DOHH2 (cell line): Measurements from ENCODE around the gene ST6GALNAC5.
A peak's percentile ranks its signal among the peaks of the same experiment; 100 is the strongest.

Experiments
- H3F3A ChIP-seq: fragments of 200-600 bp; sonication (generic), shearing (Covaris generic); 2 replicates; pipeline ENCODE4 v1.6.0; 2016; ENCODE audit warnings: antibody characterized with exemption, mild to moderate bottlenecking; ENCODE audit not compliant: control insufficient read depth, insufficient read depth
- H3K27ac ChIP-seq: fragments of 200-600 bp; sonication (generic); 2 replicates; pipeline ENCODE4 v1.5.1; 2014; ENCODE audit warnings: low read depth, mild to moderate bottlenecking, low read length, moderate library complexity
- H3K27me3 ChIP-seq: fragments of 200-600 bp; sonication (generic); 2 replicates; pipeline ENCODE4 v1.6.1; 2014; ENCODE audit warnings: mild to moderate bottlenecking, low read length, mixed read lengths; ENCODE audit not compliant: control insufficient read depth
- H3K36me3 ChIP-seq: fragments of 200-600 bp; sonication (generic); 2 replicates; pipeline ENCODE4 v1.6.1; 2014; ENCODE audit warnings: mild to moderate bottlenecking, low read length, moderate library complexity, mixed read lengths; ENCODE audit not compliant: control insufficient read depth
- H3K4me1 ChIP-seq: fragments of 200-600 bp; sonication (generic); 2 replicates; pipeline ENCODE4 v1.6.1; 2014; ENCODE audit warnings: mild to moderate bottlenecking, low read length, mixed read lengths; ENCODE audit not compliant: control insufficient read depth
- H3K4me2 ChIP-seq: fragments of 200-600 bp; sonication (generic); 2 replicates; pipeline ENCODE4 v1.6.0; 2014; ENCODE audit warnings: mild to moderate bottlenecking, low read length, moderate library complexity
- H3K4me3 ChIP-seq: fragments of 200-600 bp; sonication (generic); 2 replicates; pipeline ENCODE4 v1.5.1; 2014; ENCODE audit warnings: mild to moderate bottlenecking, low read length, mixed read lengths
- H3K79me2 ChIP-seq: fragments of 200-600 bp; sonication (generic); 2 replicates; pipeline ENCODE4 v1.6.1; 2014; ENCODE audit warnings: mild to moderate bottlenecking, low read length, mixed read lengths; ENCODE audit not compliant: control insufficient read depth
- H3K9me2 ChIP-seq: fragments of 200-600 bp; sonication (generic); replicated peaks from 2 replicates; pipeline ENCODE4 v1.6.1; 2014; ENCODE audit warnings: mild to moderate bottlenecking, low read length, mixed read lengths; ENCODE audit not compliant: control insufficient read depth
- H3K9me3 ChIP-seq: fragments of 200-600 bp; sonication (generic); 2 replicates; pipeline ENCODE4 v1.6.1; 2014; ENCODE audit warnings: antibody characterized with exemption, low read length, mixed read lengths; ENCODE audit not compliant: control insufficient read depth, insufficient read depth
- H4K20me1 ChIP-seq: fragments of 200-600 bp; sonication (generic); 2 replicates; pipeline ENCODE4 v1.6.0; 2014; ENCODE audit warnings: low read depth, mild to moderate bottlenecking, antibody characterized with exemption, low read length, moderate library complexity; ENCODE audit not compliant: control insufficient read depth, insufficient read depth
- CTCF ChIP-seq: fragments of 200-600 bp; sonication (generic); IDR thresholded peaks from one replicate; pipeline ENCODE4 v1.5.1; 2014; ENCODE audit warnings: antibody characterized with exemption, mild to moderate bottlenecking, low read depth, low read length; ENCODE audit not compliant: poor library complexity, severe bottlenecking
- EZH2phosphoT487 ChIP-seq: fragments of 200-600 bp; sonication (generic); IDR thresholded peaks from 2 replicates; pipeline ENCODE4 v1.6.1; 2017; ENCODE audit warnings: borderline replicate concordance, mild to moderate bottlenecking, antibody characterized with exemption, low read length, moderate library complexity, mixed read lengths

ST6GALNAC5 gene

DNA sequence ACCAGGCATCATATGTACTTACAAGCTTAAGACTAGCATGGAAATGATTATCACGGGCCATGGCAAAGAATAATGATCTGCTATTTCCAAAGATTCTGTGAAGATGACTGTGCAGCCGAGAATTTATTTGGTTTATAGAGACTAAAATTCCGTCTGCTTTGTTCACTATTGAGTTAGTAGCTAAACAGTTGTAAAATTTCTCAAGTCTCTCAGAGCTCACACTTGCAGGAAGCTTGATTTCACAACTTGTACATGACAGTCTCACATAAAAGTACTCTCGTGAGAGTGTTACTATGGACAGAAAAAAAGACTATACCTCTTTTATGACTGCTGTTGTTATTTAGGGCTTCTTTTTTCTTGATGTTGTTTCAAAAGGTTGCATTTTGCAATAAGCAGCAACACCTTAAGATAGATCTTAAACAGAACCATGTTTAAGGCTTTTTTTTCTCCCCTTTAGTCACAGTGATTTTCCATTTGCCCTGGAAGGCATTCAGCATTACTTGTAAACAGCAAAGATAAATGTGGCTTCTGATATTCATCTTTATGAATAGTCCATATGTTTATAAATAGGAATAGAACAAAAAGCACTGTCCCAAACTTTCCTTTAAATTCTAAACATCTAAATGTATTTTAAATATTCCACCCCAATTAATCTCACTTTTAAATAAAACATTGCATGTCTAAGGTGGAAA lies 24.8 kb downstream of the ST6GALNAC5 start:
- TF ChIP-seq EZH2phosphoT487 (no peak), CTCF (no peak)
- H3K4me2 ChIP-seq: no peak overlapping the region
- no peaks in the 10 kb centered on the region for H3K79me2 ChIP-seq
- H3K9me2 ChIP-seq: no peaks in the 10 kb centered on the region
- H3K9me3 ChIP-seq: no peaks in the 10 kb centered on the region
- H3K4me3 ChIP-seq: no peak overlapping the region
- no peaks in the 10 kb centered on the region for H3K27me3 ChIP-seq
- no peaks in the 10 kb centered on the region for H4K20me1 ChIP-seq
- no peaks in the 10 kb centered on the region for H3F3A ChIP-seq
- H3K4me1 ChIP-seq: no peaks in the 10 kb centered on the region
- no peak overlapping the region for H3K27ac ChIP-seq
- no peaks in the 10 kb centered on the region for H3K36me3 ChIP-seq

DNA sequence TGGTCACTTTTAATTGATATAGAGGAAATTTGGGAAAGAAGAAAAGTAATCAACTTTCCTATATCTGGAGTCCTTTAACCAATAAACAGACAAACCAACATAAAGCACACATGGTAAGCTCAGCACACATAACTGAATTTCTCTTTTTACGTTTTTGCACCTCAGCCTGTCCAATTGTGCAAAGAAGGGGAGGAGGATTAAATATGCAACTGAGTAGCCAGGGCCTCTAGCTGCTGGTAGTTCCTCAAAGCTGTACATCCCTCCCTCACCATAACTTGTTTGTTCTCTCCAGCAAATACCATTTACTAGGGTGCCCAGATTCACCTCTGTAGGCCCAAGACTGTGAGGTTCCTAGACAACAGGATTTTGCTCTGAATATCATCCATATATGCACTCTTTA lies 25.4 kb downstream of the ST6GALNAC5 start:
- Histone ChIP-seq H3K4me2 (no peak overlapping the region), H3K9me3 (no peaks in the 10 kb centered on the region), H3K9me2 (no peaks in the 10 kb centered on the region), H3K79me2 (no peaks in the 10 kb centered on the region), H3F3A (no peaks in the 10 kb centered on the region), H3K27ac (no peak overlapping the region), H3K4me1 (no peaks in the 10 kb centered on the region), H3K4me3 (no peak overlapping the region), H4K20me1 (no peaks in the 10 kb centered on the region), H3K27me3 (no peaks in the 10 kb centered on the region), H3K36me3 (no peaks in the 10 kb centered on the region)
- TF ChIP-seq EZH2phosphoT487: no peak
- no peak for TF ChIP-seq CTCF

GRCh38 chr1:76901158-76901767 lies 34.0 kb downstream of the ST6GALNAC5 start:
- Histone ChIP-seq H3K9me2 (no peaks in the 10 kb centered on the region), H3K4me2 (no peak overlapping the region), H3K27me3 (no peaks in the 10 kb centered on the region), H3K79me2 (no peaks in the 10 kb centered on the region), H3K27ac (no peak overlapping the region), H3F3A (no peaks in the 10 kb centered on the region), H4K20me1 (no peaks in the 10 kb centered on the region), H3K36me3 (no peaks in the 10 kb centered on the region), H3K4me1 (no peaks in the 10 kb centered on the region), H3K9me3 (no peaks in the 10 kb centered on the region), H3K4me3 (no peak overlapping the region)
- no peak for TF ChIP-seq EZH2phosphoT487
- peak; percentile 78 for TF ChIP-seq CTCF
